ENCODE data around the gene RPL13A.
"Not testable (repeated sequence)": the region's sequence is repeated elsewhere in the genome, so short reads cannot be mapped to it uniquely, and the experiment has no call there.

- TF ChIP-seq TOX (CRISPR knock-in tag; IDR thresholded peaks at IDR 0.05; ENCODE audit: borderline replicate concordance); ZFP30 (CRISPR knock-in tag; IDR thresholded peaks at IDR 0.05); RARB (CRISPR knock-in tag; IDR thresholded peaks at IDR 0.05): not testable (repeated sequence)
Observed at GRCh38 chr19:49473501-49473867, 13.9 kb upstream of the RPL13A start.

All from SK-N-SH treated with all-trans-retinoic acid at 6 μM for 48 hours (cell line).